ENCODE measurements around the gene ZNF536.

GRCh38 chr19:30445385-30445784 is 73.2 kb downstream of the ZNF536 start:
- TF ChIP-seq, protein P1, sequence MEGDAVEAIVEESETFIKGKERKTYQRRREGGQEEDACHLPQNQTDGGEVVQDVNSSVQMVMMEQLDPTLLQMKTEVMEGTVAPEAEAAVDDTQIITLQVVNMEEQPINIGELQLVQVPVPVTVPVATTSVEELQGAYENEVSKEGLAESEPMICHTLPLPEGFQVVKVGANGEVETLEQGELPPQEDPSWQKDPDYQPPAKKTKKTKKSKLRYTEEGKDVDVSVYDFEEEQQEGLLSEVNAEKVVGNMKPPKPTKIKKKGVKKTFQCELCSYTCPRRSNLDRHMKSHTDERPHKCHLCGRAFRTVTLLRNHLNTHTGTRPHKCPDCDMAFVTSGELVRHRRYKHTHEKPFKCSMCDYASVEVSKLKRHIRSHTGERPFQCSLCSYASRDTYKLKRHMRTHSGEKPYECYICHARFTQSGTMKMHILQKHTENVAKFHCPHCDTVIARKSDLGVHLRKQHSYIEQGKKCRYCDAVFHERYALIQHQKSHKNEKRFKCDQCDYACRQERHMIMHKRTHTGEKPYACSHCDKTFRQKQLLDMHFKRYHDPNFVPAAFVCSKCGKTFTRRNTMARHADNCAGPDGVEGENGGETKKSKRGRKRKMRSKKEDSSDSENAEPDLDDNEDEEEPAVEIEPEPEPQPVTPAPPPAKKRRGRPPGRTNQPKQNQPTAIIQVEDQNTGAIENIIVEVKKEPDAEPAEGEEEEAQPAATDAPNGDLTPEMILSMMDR (conservative IDR thresholded peaks at IDR 0.05; ENCODE audit: low read depth, low read length) = no peak
- no peak for TF ChIP-seq EZH2phosphoT487 (IDR thresholded peaks at IDR 0.05; ENCODE audit: borderline replicate concordance, low read length)
